Activated CD4-positive, alpha-beta T cell treated with anti-CD3 and anti-CD28 coated beads, Interleukin-2, amount 50 U/mL, for 24 hours (primary cell): ENCODE measurements around the gene BLVRA.

Experiments used
- DNase-seq, 2 donors: peaks; one replicate each; pipeline ENCODE4 v3.0.0-alpha.2; 2020; ENCODE audit warnings: low read depth in 1 of 2, low spot score in 1 of 2

Gene BLVRA

DNA sequence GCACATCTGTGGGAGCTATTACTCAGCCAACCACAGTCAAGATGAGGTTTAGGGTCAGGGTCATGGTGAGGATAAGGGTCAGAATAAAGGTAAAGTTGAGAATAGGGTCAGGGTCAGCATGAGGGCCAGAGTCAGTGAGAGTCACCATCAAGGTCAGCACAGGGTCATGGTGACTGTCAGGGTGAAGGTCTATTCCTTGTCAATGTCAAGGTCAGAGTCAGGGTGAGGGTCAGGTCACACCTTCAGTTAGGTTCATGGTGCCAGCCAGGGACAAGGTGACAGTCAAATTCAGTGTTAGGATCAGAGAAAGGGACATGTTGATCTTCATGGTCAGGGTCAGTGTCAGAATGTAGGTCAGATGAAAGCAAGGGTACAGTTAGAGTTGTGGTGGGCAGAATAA lies 96.7 kb downstream of the BLVRA start:
- DNase-seq, result no peak

GRCh38 chr7:43856316-43856715 lies 97.8 kb downstream of the BLVRA start:
- no peak for DNase-seq
